ENCODE measurements around the gene DNAH7.

Gene DNAH7

DNA sequence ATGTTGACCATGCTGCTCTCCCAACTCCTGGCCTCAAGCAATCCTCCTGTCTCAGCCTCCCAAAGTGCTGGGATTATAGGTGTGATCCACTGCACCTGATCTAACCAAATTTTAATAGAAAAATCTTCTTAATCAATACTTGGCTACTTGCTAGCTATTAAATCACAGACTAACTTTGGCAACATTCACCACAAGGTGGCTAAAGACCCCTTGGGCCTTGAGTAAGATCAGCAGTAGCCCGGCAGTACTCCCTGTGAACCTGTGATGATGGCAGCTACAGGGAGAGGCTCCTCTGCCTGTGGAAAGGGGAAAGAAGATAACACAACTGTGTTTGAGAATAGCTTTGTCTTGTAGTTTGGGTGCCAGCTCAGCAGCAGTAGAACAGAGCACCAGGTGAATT lies 308.8 kb downstream of the DNAH7 start:
- TF ChIP-seq, protein P1, sequence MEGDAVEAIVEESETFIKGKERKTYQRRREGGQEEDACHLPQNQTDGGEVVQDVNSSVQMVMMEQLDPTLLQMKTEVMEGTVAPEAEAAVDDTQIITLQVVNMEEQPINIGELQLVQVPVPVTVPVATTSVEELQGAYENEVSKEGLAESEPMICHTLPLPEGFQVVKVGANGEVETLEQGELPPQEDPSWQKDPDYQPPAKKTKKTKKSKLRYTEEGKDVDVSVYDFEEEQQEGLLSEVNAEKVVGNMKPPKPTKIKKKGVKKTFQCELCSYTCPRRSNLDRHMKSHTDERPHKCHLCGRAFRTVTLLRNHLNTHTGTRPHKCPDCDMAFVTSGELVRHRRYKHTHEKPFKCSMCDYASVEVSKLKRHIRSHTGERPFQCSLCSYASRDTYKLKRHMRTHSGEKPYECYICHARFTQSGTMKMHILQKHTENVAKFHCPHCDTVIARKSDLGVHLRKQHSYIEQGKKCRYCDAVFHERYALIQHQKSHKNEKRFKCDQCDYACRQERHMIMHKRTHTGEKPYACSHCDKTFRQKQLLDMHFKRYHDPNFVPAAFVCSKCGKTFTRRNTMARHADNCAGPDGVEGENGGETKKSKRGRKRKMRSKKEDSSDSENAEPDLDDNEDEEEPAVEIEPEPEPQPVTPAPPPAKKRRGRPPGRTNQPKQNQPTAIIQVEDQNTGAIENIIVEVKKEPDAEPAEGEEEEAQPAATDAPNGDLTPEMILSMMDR (IDR thresholded peaks at IDR 0.05; ENCODE audit: low read depth, low read length), result no peak

DNA sequence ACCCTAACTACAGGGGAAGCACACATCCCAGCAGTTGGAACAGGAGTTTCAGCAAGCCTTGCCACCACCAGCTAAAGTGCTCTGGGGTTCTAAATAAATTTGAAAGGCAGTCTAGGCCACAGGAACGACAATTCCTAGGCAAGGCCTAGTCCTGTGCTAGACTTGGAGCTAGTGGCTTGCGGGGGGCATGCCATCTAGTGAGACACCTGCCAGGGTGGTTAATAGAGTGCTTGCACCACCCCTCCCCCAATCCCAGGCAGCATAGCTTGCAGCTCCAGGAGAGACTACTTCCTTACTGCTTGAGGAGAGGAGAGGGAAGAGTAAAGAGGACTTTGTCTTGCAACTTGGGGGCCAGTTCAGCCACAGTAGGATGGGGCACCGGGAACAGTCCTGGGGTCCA lies 309.8 kb downstream of the DNAH7 start:
- H3K4me3 ChIP-seq (ENCODE audit: low read depth, low read length), result no peak overlapping the region
- TF ChIP-seq, protein P1 (IDR thresholded peaks at IDR 0.05; ENCODE audit: low read depth, low read length), result no peak

More for the DNA sequence above, 308.8 kb downstream of the DNAH7 start:
- no peak overlapping the region for H3K4me3 ChIP-seq (ENCODE audit: low read depth, low read length)

- no peak overlapping the region for H3K4me3 ChIP-seq (ENCODE audit: low read depth, low read length)
- TF ChIP-seq, protein P1 (IDR thresholded peaks at IDR 0.05; ENCODE audit: low read depth, low read length), result no peak
Observed at GRCh38 chr2:195756218-195756942, 312.3 kb downstream of the DNAH7 start.

DNA sequence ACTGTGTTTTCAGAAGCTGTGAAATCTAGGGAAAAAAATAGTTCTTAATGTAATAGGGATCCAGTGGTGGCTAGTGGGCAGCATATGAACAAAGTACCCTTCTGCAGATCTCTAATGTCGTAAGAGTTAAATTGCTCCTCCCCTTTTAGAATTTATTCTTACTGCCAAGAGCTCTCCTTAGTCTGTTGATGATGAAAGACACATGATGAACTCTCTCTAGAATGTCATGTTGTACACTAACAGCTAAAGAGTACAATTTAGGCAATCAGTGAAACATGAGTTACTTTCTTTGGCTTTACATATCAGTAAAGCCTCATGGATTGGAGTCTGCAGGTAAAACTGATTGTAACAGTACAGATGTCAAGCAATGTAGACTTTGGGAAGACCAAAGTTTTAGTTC lies 327.4 kb downstream of the DNAH7 start:
- TF ChIP-seq, protein P1 (IDR thresholded peaks at IDR 0.05; ENCODE audit: low read depth, low read length), result no peak
- no peak overlapping the region for H3K4me3 ChIP-seq (ENCODE audit: low read depth, low read length)

DNA sequence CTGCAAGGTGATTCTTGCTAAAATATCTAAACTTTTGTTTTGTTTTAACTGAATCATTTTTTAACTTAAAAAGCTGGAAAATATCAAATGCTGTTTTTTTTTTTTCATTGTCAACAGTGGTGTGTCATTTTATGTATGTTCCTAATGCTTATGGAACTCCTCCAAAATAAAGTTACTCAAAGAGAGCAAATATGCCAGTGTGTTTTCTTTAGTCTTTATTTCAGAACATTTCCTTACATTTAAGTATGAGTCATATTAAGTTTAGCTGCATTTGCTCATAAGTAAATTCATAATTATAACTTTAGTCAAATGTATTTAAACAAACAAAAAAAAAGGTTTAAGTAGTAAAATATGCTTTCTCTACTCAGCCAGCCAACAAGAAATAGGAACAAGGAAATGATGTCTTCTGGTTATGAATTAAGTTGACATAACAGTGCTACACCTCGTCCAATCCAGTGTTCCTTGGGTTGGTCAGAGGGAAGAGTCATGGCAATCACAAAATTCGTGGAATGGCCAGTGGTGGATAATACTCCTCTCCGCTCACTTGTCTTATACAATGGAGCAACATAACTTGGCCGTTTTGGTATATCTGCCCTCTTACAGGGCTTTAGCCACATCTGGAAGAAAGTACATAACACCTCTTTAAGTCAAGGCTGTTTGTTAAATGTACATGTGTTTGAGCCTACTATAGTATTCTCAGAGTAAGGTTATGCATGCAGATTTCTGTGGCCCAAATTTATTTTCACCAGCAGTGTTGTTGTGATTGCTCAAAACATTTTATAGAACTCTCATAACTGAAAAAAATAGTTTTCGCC lies 330.9 kb downstream of the DNAH7 start:
- TF ChIP-seq, protein P1 (IDR thresholded peaks at IDR 0.05; ENCODE audit: low read depth, low read length), result no peak
- no peak overlapping the region for H3K4me3 ChIP-seq (ENCODE audit: low read depth, low read length)

DNA sequence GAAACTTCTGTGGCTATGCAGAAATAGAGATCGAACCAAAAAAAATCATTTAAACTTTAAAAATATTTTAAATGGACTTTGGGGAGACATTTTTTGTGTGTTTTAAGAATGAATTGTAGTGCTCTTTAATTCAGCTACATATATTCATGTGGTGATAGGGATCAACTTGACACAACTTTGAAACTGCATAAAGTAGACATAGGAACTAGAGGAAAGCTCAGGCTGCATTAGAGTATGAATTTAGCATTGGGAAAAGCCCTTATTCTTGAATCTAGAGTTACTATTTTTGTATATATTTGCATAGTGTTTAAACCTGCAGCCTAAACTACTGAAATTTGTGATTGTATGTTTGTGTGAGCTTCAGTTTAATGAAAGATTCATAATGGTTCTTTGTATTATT lies 333.3 kb downstream of the DNAH7 start:
- TF ChIP-seq, protein P1 (IDR thresholded peaks at IDR 0.05; ENCODE audit: low read depth, low read length), result no peak
- no peak overlapping the region for H3K4me3 ChIP-seq (ENCODE audit: low read depth, low read length)

DNA sequence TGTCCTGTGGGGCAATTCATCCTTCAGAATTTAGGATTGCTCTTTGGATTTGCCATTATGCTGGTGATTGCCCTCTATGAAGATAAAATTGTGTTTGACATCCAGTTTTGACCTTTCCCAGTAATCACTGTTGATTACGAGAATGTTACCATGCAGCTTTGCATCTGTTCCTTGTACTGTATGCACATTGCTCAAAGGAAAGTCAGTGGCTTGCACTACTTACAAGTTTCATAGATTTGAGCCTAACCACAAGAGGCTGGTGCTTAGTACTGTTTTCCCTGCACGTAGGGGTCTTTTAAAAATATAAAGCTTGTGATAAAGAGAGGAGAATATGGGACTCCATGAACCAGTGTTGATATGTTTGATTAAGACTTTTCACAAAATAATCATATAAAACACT lies 333.7 kb downstream of the DNAH7 start:
- TF ChIP-seq, protein P1 (IDR thresholded peaks at IDR 0.05; ENCODE audit: low read depth, low read length), result no peak

More for the DNA sequence above, 333.7 kb downstream of the DNAH7 start:
- H3K4me3 ChIP-seq (ENCODE audit: low read depth, low read length), result no peak overlapping the region
